ENCODE measurements around the gene IL10. TPM values are rescaled to one million over a fixed set of nuclear protein-coding genes. Genes with fewer than 3 reads are reported as not detected.

The IL10 gene
- total RNA-seq, 4 donors from 2014 or later = 10.9 to 34.4 (median 28.7) TPM

DNA sequence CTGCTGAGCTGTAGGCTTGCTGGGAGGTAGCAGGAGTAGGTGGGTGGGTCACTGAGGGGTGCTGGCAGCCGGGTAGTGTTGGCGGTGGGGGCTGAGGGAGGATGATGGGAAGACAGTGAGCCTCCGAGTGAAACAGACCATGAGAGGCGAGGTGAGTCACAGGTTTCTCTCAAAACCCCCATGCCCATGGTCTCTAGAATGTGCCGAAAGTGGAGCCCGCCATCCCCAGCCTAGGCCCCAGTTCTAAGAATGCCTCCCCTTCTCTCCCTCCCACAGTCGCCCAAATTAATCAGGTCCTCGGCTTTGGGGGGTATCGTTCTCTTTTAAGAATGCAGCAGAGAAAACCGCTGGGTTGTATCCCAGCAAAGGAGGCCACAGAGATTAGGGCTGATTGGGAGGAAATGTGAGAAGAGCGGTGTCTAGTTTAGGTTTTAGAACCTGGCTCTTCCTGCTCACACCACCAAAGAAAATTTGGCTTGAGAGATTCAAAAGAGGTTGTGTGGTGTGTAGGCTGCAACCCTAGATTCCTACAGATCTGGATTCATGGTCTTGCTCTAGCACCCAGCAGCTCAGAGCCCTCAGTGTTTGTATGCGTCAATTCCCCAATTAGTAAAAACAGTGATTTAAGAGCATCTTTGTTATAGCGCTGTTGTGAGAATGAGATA, 29.4 kb downstream of the IL10 start:
- TF ChIP-seq, protein P1, sequence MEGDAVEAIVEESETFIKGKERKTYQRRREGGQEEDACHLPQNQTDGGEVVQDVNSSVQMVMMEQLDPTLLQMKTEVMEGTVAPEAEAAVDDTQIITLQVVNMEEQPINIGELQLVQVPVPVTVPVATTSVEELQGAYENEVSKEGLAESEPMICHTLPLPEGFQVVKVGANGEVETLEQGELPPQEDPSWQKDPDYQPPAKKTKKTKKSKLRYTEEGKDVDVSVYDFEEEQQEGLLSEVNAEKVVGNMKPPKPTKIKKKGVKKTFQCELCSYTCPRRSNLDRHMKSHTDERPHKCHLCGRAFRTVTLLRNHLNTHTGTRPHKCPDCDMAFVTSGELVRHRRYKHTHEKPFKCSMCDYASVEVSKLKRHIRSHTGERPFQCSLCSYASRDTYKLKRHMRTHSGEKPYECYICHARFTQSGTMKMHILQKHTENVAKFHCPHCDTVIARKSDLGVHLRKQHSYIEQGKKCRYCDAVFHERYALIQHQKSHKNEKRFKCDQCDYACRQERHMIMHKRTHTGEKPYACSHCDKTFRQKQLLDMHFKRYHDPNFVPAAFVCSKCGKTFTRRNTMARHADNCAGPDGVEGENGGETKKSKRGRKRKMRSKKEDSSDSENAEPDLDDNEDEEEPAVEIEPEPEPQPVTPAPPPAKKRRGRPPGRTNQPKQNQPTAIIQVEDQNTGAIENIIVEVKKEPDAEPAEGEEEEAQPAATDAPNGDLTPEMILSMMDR (IDR thresholded peaks at IDR 0.05) = no peak

DNA sequence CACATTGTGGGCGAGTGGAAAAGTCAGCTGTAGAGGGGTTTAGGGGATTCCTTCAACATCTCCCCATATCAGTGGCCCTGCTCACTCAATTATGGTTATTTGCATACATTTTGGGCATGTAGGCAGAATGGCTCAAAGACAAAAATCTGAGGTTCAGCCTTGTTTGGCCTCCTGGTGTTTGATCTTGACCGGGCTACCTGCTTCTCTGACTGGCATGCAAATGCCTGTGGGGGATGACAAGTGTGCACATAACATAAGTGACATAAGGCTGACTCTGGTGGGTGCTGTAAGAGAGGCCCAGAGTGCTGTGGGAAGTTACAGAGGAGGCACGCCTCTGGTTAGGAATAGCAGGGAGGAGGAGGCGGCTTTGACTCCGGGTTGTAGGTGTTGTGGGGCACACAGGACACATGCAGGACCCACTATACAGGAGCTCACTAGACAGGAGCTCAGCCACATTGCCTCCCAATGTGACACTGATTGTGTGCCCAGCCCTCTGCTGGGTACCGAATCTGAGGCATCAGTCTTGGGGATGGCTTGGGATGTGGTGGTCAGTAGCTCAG, 31.1 kb downstream of the IL10 start:
- TF ChIP-seq, protein P1 (IDR thresholded peaks at IDR 0.05) = no peak
- DNase-seq (ENCODE audit: low spot score) = no peak
- no peak for ATAC-seq (ENCODE audit: low FRiP score)

More for the DNA sequence above, 29.4 kb downstream of the IL10 start:
- DNase-seq (ENCODE audit: low spot score) = no peak
- ATAC-seq (ENCODE audit: low FRiP score) = no peak

DNA sequence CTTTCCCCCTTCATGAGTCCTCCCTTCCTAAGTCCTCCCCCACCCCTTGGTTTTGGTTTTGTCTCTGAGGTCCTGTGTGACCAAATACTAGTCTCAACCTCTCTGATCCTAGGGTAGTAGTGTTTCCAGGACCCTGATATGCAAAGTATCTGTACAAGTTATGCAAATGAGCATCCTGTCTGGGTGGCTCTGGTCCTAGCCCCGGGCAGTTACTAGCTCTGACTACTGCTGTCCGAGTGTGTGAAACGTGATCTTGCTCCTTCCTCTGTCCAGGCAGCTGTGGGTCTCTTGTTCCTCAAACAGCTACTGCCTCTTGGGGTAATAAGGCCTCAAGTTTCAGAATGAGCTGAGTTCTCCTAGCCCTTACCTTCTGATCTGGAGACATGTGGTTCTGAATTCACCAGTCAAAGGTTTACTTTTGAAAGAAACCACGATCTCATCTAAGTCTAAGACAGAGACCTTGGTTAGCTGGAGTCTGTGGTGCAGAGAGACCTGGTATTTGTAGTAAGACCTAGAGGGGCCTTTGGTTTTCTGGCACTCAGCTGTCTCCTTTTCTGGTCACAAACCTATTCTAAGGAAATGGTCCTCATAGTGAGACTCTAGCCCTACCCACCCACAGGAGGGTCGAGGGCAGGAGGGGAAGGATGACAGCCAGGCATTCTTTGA, 32.8 kb downstream of the IL10 start:
- TF ChIP-seq, protein P1 (IDR thresholded peaks at IDR 0.05) = no peak
- DNase-seq (ENCODE audit: low spot score) = no peak
- ATAC-seq (ENCODE audit: low FRiP score) = no peak

DNA sequence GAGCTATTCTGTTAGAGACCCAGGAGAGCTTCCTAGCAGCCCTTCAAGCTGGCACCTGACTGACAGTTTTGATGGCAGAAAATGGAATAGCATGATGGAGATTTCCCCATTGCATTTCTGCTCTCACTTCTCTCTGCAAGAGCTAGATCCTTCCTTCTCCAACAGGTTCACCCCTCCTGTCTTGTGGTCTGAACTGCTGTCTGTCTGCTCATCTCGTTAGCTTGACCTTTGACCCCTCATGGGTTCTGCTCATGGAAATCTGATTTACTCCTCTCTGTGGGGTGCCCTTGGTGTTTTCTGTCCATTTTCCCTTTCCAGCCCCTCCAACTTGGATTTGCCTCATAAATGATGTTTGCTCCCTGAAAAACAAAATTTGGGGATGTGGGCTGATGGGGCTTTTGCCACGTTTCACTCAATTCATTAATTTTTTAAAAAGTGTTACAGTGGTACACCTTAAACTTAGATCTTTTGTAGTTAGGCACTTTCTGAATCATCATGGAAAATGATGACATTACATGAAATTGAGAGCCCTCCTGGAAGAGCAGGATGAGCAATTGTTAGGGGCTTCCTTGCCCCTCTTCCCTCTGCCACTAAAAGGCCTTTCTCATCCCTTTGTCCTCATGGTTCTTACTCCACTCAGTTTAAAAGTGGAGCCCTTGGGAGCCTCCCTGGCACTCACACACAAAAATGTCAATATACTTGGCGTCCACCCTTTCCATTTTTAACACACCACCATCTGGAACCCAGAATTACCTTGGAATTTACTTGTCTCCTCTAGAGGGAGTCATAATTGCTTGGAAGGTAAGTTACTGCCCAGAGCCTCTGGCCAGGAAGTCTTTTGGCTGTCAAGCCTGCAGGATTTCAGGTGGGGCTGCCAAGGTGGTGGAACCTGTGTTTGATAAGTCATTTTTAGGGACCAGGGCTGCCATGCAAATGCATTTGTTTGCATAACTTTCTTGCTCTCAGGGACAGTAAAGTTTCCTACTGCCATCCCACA, 33.6 kb downstream of the IL10 start:
- TF ChIP-seq, protein P1 (IDR thresholded peaks at IDR 0.05) = no peak
- ATAC-seq (ENCODE audit: low FRiP score) (no peak), DNase-seq (ENCODE audit: low spot score) (no peak)

DNA sequence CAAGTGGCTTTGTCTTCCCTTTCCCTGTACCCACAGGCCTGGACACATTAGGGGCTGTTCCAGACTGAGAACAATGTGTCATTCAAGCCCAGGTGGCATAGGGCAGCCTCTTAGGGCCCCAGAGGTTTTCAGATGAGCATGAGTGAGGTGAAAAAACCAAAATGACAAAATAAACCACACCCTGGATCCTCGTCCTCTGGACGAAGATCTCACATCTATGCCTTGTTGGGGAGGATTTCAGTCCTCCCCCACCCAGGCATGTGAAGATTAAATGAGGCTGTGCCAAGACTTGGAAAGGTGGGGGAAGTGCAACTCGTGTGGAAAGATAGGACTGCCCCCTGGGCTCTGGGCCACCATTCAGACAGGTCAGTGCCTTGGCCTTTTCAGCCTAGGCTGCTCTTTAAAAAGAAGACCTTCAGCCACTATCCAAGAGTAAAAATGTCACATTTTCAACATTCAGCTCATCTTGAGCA, 34.5 kb downstream of the IL10 start:
- TF ChIP-seq, protein P1 (IDR thresholded peaks at IDR 0.05) = no peak
- DNase-seq (ENCODE audit: low spot score) (no peak), ATAC-seq (ENCODE audit: low FRiP score) (peak; percentile 40)

DNA sequence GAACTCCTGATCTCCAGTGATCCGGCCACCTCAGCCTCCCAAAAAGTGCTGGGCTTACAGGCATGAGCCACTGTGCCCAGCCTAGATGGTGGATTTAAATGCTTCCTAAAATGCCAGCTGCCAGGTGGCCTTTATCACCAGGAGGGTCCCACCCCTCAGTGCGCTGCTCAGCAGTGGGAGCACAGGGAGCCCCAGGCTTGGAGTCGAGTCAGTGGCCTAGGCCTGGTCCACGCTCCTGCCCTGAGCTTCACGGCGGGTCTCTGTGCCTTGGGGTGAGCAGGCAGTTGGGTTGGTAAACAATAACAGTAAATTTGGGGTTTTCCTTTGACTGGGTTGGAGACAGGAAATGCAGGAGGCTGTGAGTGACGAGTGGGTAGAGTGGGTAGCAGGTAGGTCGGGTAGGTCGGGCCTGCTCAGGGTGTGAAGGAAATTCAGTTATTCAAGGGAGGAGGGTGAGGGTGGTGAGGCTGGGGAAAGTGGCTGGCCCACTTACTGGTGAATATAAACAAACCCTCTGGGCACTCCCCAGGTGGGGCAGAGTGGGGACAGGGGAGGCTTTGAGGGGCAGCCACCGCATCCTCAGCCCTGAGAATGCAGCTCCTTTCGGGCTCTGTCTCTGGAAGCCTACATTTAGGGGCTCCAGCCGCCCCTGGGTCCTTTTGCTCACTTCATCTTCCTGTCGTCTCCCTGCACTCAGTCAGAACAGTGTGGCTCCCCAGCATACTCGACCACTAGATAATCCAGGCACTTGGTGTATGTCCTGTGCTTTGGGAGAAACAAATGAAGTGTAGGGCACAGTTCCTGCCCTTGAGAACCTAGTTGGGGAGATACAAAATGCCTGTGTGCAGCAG, 35.2 kb downstream of the IL10 start:
- no peak for ATAC-seq (ENCODE audit: low FRiP score)
- TF ChIP-seq, protein P1 (IDR thresholded peaks at IDR 0.05) = no peak

More for the DNA sequence above, 35.2 kb downstream of the IL10 start:
- DNase-seq (ENCODE audit: low spot score) = no peak
